Measurements from ENCODE around the gene MN1.

MN1 gene

GRCh38 chr22:27709919-27710675 is 91.5 kb downstream of the MN1 start:
- no peak for DNase-seq

GRCh38 chr22:27706489-27706888 is 95.1 kb downstream of the MN1 start:
- no peak for DNase-seq

GRCh38 chr22:27705408-27706080 is 96.0 kb downstream of the MN1 start:
- no peak for DNase-seq

- DNase-seq, result no peak
These were observed 97.0 kb downstream of the MN1 start for GRCh38 chr22:27704581-27704980.

- DNase-seq, result no peak
These were observed 102.1 kb downstream of the MN1 start for GRCh38 chr22:27699383-27700019.

GRCh38 chr22:27698813-27699212 is 102.7 kb downstream of the MN1 start:
- no peak for DNase-seq

Data from stimulated activated CD4-positive, alpha-beta T cell treated with anti-CD3 and anti-CD28 coated beads, Interleukin-4, amount 100 ng/mL, for 24 hours (primary cell).